K562 (cell line): Measurements from ENCODE around the gene FCRL4. TPM values are rescaled to one million over a fixed set of nuclear protein-coding genes. Genes with fewer than 3 reads are reported as not detected.
A peak's percentile ranks its signal among the peaks of the same experiment; 100 is the strongest.

Experiments used
- ATAC-seq: fragments of 200-7000 bp; cut with Tn5 transposase; 3 replicates; pipeline ENCODE4 v1.9.1; 2020; ENCODE audit warnings: moderate library complexity
- BruUV-seq: library from RNA; stranded (reverse); fragments of 400-500 nt; replicated peaks from 2 replicates; lab custom pipeline; 2021; lab: Mats Ljungman, UMichigan
- CTCF ChIA-PET: fragments of 300-600 bp; formaldehyde crosslinking; extraction: SDS; loops from one replicate; lab custom pipeline; 2021; ENCODE audit warnings: low intra/inter-chr PET ratio; lab: Yijun Ruan, JAX
- POLR2A ChIA-PET: fragments of 300-600, 350-650 bp; sonication (Branson Sonifier 250); formaldehyde crosslinking; extraction: SDS; loops from one replicate; lab custom pipeline; 2021; ENCODE audit warnings: antibody characterized with exemption, inconsistent platforms; lab: Yijun Ruan, JAX
- DNase-seq, 4 experiments: peaks; one replicate each; pipeline versions ENCODE4 v3.0.0 to v3.0.0-alpha.2; 2011 to 2018; ENCODE audit warnings: low spot score in 3 of 4, mixed read lengths in 3 of 4; ENCODE audit errors: extremely low read depth in 1 of 4
- FAIRE-seq: peaks from 2 replicates; lab custom pipeline; 2011; peaks lifted over from hg19 to GRCh38; lab: Jason Lieb, UNC
- H2AFZ ChIP-seq: 2 replicates; pipeline ENCODE4 v1.6.0; 2011; ENCODE audit warnings: low read depth, low read length, control low read depth, inconsistent platforms
- H3K27ac ChIP-seq: fragments of 200-600 bp; 3 replicates; pipeline ENCODE4 v1.8.0; 2011; ENCODE audit warnings: low read depth, mild to moderate bottlenecking, control low read depth, inconsistent platforms, low read length, moderate library complexity, mixed read lengths; ENCODE audit errors: extremely low read depth
- H3K27me3 ChIP-seq, 2 experiments: fragments of 300-600 bp in 1 of 2; 2 replicates in 1 of 2; 3 replicates in 1 of 2; pipeline versions ENCODE4 v1.6.0 to v1.8.0; 2011; ENCODE audit warnings: inconsistent platforms in 2 of 2, low read length in 2 of 2, mild to moderate bottlenecking in 1 of 2, mixed read lengths in 1 of 2, moderate library complexity in 1 of 2; ENCODE audit not compliant: control insufficient read depth in 2 of 2, insufficient read depth in 2 of 2
- H3K36me3 ChIP-seq: fragments of 300-600 bp; 3 replicates; pipeline ENCODE4 v1.8.0; 2011; ENCODE audit warnings: mild to moderate bottlenecking, low read length, inconsistent platforms; ENCODE audit not compliant: control insufficient read depth, insufficient read depth
- H3K4me1 ChIP-seq, 2 experiments: fragments of 200-600 bp in 1 of 2; replicated peaks in 1 of 2; 2 replicates in 1 of 2; 3 replicates in 1 of 2; pipeline versions ENCODE4 v1.5.1 to v1.8.0; 2011; ENCODE audit warnings: inconsistent platforms in 2 of 2, low read length in 2 of 2, mild to moderate bottlenecking in 1 of 2, mixed read lengths in 1 of 2, moderate library complexity in 1 of 2; ENCODE audit not compliant: control insufficient read depth in 2 of 2, insufficient read depth in 2 of 2
- H3K4me2 ChIP-seq: 2 replicates; pipeline ENCODE4 v1.6.1; 2011; ENCODE audit warnings: low read length, control low read depth, inconsistent platforms, mixed read lengths; ENCODE audit not compliant: insufficient read depth
- H3K4me3 ChIP-seq: fragments of 200-600 bp; sonication (generic), shearing (Covaris generic); 2 replicates; pipeline ENCODE4 v1.5.1; 2016; ENCODE audit warnings: control low read depth, inconsistent platforms
- H3K79me2 ChIP-seq: fragments of 200-600 bp; 3 replicates; pipeline ENCODE4 v1.8.0; 2011; ENCODE audit warnings: low read length, inconsistent platforms; ENCODE audit not compliant: control insufficient read depth, insufficient read depth
- H3K9ac ChIP-seq, 2 experiments: 2 replicates each; pipeline versions ENCODE4 v1.6.0 to v1.6.1; 2011; ENCODE audit warnings: low read depth in 2 of 2, low read length in 2 of 2, control low read depth in 1 of 2, inconsistent platforms in 1 of 2, mild to moderate bottlenecking in 1 of 2, mixed read lengths in 1 of 2; ENCODE audit not compliant: insufficient read depth in 1 of 2
- H3K9me1 ChIP-seq: one replicate; pipeline ENCODE4 v1.6.0; 2011; ENCODE audit warnings: inconsistent platforms, mild to moderate bottlenecking, low read length, moderate library complexity; ENCODE audit not compliant: control insufficient read depth, insufficient read depth
- H3K9me3 ChIP-seq: replicated peaks from 2 replicates; pipeline ENCODE4 v1.5.1; 2011; ENCODE audit warnings: low read depth, low read length, inconsistent platforms; ENCODE audit not compliant: control insufficient read depth, insufficient read depth
- H4K20me1 ChIP-seq: replicated peaks from 2 replicates; pipeline ENCODE4 v1.6.1; 2011; ENCODE audit warnings: low read length, inconsistent platforms, mixed read lengths; ENCODE audit not compliant: control insufficient read depth, insufficient read depth
- BRD4 ChIP-seq: fragments of 200-600 bp; sonication (generic); IDR thresholded peaks from 2 replicates; pipeline ENCODE4 v1.6.1; 2017; ENCODE audit warnings: inconsistent platforms
- CBFB ChIP-seq: sonication (generic); formaldehyde crosslinking; IDR thresholded peaks from 2 replicates; pipeline ENCODE4 v1.4.0; 2020; ENCODE audit warnings: mild to moderate bottlenecking, missing genetic modification reagents
- CCNT2 ChIP-seq: IDR thresholded peaks from 2 replicates; pipeline ENCODE4 v1.6.1; 2011; ENCODE audit warnings: borderline replicate concordance, low read depth, mild to moderate bottlenecking, moderate library complexity, mixed read lengths, low read length; ENCODE audit not compliant: insufficient read length; ENCODE audit errors: extremely low read depth
- ETV6 ChIP-seq, 3 experiments: fragments of 150-350 bp in 1 of 3; sonication (generic) in 1 of 3; formaldehyde crosslinking in 1 of 3; IDR thresholded peaks; 2 replicates each; pipeline versions ENCODE4 v1.6.1 to v1.8.0; 2014 to 2022; ENCODE audit warnings: borderline replicate concordance in 2 of 3, low read depth in 2 of 3, antibody characterized with exemption in 1 of 3, low read length in 1 of 3, mild to moderate bottlenecking in 1 of 3, missing genetic modification reagents in 1 of 3
- FOS ChIP-seq: IDR thresholded peaks from 3 replicates; pipeline ENCODE4 v1.6.1; 2011; ENCODE audit not compliant: insufficient read length; ENCODE audit errors: extremely low read depth
- JUND ChIP-seq, 2 experiments: IDR thresholded peaks; 2 replicates in 1 of 2; 3 replicates in 1 of 2; pipeline ENCODE4 v1.6.1; 2011; ENCODE audit warnings: borderline replicate concordance in 2 of 2, low read depth in 2 of 2, low read length in 2 of 2, improper control_type of control experiment in 1 of 2, missing biosample characterization in 1 of 2, missing genetic modification characterization in 1 of 2, missing genetic modification reagents in 1 of 2
- KLF16 ChIP-seq: IDR thresholded peaks from 2 replicates; pipeline ENCODE4 v1.6.1; 2016; ENCODE audit warnings: antibody characterized with exemption
- MAFG ChIP-seq: fragments of 450-650 bp; conservative IDR thresholded peaks from 2 replicates; pipeline ENCODE4 v1.6.1; 2016; ENCODE audit warnings: missing genetic modification characterization, missing compliant biosample characterization
- RBM15 ChIP-seq: fragments of 200-400 bp; formaldehyde crosslinking; IDR thresholded peaks from 2 replicates; pipeline ENCODE4 v1.6.1; 2018; ENCODE audit warnings: mild to moderate bottlenecking, low read length, moderate library complexity; ENCODE audit not compliant: insufficient read depth
- SNIP1 ChIP-seq: fragments of 450-650 bp; IDR thresholded peaks from 2 replicates; pipeline ENCODE4 v1.7.1; 2017; ENCODE audit warnings: low read depth, mild to moderate bottlenecking
- STAG1 ChIP-seq: sonication (generic); formaldehyde crosslinking; IDR thresholded peaks from 2 replicates; pipeline ENCODE4 v1.5.0; 2020; ENCODE audit warnings: missing genetic modification reagents, borderline replicate concordance
- SUPT5H ChIP-seq: fragments of 450-650 bp; IDR thresholded peaks from 2 replicates; pipeline ENCODE4 v1.6.1; 2016
- U2AF1 ChIP-seq: fragments of 200-400 bp; formaldehyde crosslinking; optimal IDR thresholded peaks from 2 replicates; pipeline ENCODE3; 2017; ENCODE audit warnings: mild to moderate bottlenecking, low read depth, low read length, moderate library complexity
- USF1 ChIP-seq: sonication (generic); formaldehyde crosslinking; IDR thresholded peaks from 2 replicates; pipeline ENCODE4 v1.9.0; 2022; ENCODE audit warnings: mild to moderate bottlenecking, missing genetic modification reagents
- YBX1 ChIP-seq: fragments of 450-650 bp; IDR thresholded peaks from 2 replicates; pipeline ENCODE4 v1.7.1; 2016; ENCODE audit warnings: mild to moderate bottlenecking
- ZFP36 ChIP-seq: fragments of 150-350 bp; IDR thresholded peaks from 2 replicates; pipeline ENCODE4 v1.6.1; 2018; ENCODE audit warnings: low read length, low read depth; ENCODE audit not compliant: partially characterized antibody
- ZNF133 ChIP-seq: fragments of 250-450 bp; sonication (Bioruptor Pico); IDR thresholded peaks from 2 replicates; pipeline ENCODE4 v1.4.0; 2020; ENCODE audit warnings: mild to moderate bottlenecking
- ZNF212 ChIP-seq: fragments of 450-650 bp; formaldehyde crosslinking; IDR thresholded peaks from 2 replicates; pipeline ENCODE4 v1.4.0; 2020; ENCODE audit warnings: mild to moderate bottlenecking
- ZNF561 ChIP-seq: fragments of 450-650 bp; formaldehyde crosslinking; conservative IDR thresholded peaks from 2 replicates; pipeline ENCODE4 v1.4.0; 2020; ENCODE audit warnings: mild to moderate bottlenecking, moderate library complexity
- WGBS: fragments of 100-300 bp; shearing (Covaris generic); methylation state at CpG from one replicate; pipeline ENCODE4 v1.1.6; 2016; ENCODE audit warnings: low coverage, mixed read lengths; ENCODE audit not compliant: insufficient coverage; ENCODE audit errors: missing lambda C conversion rate; 5-methylcytosine and 5-hydroxymethylcytosine counted together
- in situ Hi-C: fragments of 300-500 bp; cut with MboI; formaldehyde crosslinking; loops from 4 replicates; pipeline ENCODE4 v1.15.0; 2018; ENCODE audit warnings: inconsistent platforms, mixed read lengths
- intact Hi-C: fragments of 100-400 bp; cut with micrococcal nuclease; formaldehyde crosslinking; loops from 2 replicates; pipeline ENCODE4 v1.14.2; 2022
- polyA plus RNA-seq, 8 experiments: library from polyadenylated mRNA; depleted of rRNA in 4 of 8; stranded (reverse) in 5 of 8; unstranded in 3 of 8; fragments of >200 nt; fragmentation: Nextera tagmentation in 2 of 8; fragmentation: Illumina TruSeq in 1 of 8; extraction: Ambion mirVana in 2 of 8; extraction: Trizol in 1 of 8; gene quantifications; 2 replicates each; pipeline versions ENCODE4 v1.2.1 to v1.2.3, GENCODE V29; 2011 to 2014; ENCODE audit warnings: inconsistent platforms in 1 of 8, missing spikeins in 1 of 8
- total RNA-seq, 7 experiments: library from RNA; depleted of rRNA in 6 of 7; stranded (reverse); fragments of >200 nt in 6 of 7; fragmentation: Illumina TruSeq in 2 of 7; extraction: Trizol in 2 of 7; gene quantifications; 2 replicates each; pipeline versions ENCODE4 v1.2.1 to v1.2.3, GENCODE V29; 2011 to 2021; ENCODE audit warnings: low replicate concordance in 1 of 7
- TF ChIP-seq, protein P1 (sequence below): sonication (generic); formaldehyde crosslinking; IDR thresholded peaks from 2 replicates; pipeline ENCODE4 v1.8.0; 2022; ENCODE audit warnings: mild to moderate bottlenecking, missing genetic modification reagents, borderline replicate concordance

The FCRL4 gene
- total and polyA plus RNA-seq, 9 of the 15 experiments (the other 6 are each of a cell fraction or from before 2014, with no cell fraction given) = not detected

DNA sequence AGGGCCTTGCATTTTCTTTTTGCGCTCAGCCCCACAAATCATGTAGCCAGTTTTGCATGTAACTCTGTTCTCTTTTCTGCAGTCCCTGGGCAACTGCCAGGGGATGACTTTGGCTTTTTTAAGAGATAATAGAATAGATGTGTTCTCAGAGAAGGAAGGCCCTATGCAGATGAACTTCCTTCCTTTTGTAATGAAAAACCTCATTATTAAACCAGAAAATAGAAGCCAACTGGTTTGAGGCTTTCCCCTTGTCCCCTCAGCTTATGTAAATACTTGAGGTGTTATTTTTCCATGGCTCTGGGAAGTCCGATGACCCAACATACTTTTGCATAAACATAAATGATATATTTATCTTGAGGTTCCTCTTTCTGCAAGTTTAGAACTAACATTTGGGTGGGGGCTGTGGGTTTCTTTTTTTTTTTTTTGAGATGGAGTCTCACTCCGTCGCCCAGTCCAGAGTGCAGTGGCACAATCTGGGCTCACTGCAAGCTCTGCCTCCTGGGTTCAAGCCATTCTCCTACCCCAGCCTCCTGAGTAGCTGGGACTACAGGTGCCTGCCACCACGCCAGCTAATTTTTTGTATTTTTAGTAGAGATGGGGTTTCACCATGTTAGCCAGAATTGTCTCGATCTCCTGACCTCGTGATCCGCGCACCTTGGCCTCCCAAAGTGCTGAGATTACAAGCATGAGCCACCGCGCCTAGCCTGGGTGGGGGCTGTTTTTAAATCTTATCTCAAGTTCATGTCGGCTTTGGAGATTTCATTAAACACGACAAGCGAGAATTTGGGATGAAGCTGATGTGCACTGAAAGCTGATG lies 31.2 kb downstream of the FCRL4 start:
- Histone ChIP-seq H3K9ac (no peak overlapping the region), H2AFZ (no peak overlapping the region), H3K27me3 (no peaks in the 10 kb centered on the region; a peak in 4 of 5 replicates), H3K27ac (no peak overlapping the region), H3K79me2 (no peaks in the 10 kb centered on the region), H3K36me3 (no peaks in the 10 kb centered on the region), H3K4me2 (no peak overlapping the region), H3K4me1 (no peaks in the 10 kb centered on the region; a peak in 1 of 5 replicates), H3K9me1 (no peaks in the 10 kb centered on the region), H3K9me3 (no peaks in the 10 kb centered on the region), H4K20me1 (no peaks in the 10 kb centered on the region), H3K4me3 (no peak overlapping the region)
- CTCF ChIA-PET = interaction anchor here (0.6 kb wide), 1 partner anchor 396 kb away, joined by 5 read pairs; no protein-coding TSS in a partner anchor
- no TSS peak for BruUV-seq
- intact Hi-C loops (no loop called here), in situ Hi-C loops (no loop called here)
- no peak for ATAC-seq
- 1% methylated on average over 13 of the region's 14 CpGs for WGBS
- POLR2A ChIA-PET = no interaction called here
- no peak for DNase-seq
- FAIRE-seq = no peak
- no peak for TF ChIP-seq JUND (IDR thresholded peaks at IDR 0.05; ENCODE audit: borderline replicate concordance, low read depth, low read length)
- TF ChIP-seq JUND (tag; IDR thresholded peaks at IDR 0.05; ENCODE audit: borderline replicate concordance, low read depth, low read length) = no peak
- no peak for TF ChIP-seq ZNF133 (CRISPR knock-in tag)
- TF ChIP-seq ZFP36 = no peak
- TF ChIP-seq ZNF212 = no peak
- no peak for TF ChIP-seq KLF16
- peak; percentile 44; the same call in 1 of the 2 replicates for TF ChIP-seq MAFG (tag)
- TF ChIP-seq ZNF561 (CRISPR knock-in tag) = no peak
- no peak for TF ChIP-seq USF1 (CRISPR knock-in tag)
- no peak for TF ChIP-seq CBFB
- TF ChIP-seq CCNT2 = no peak
- TF ChIP-seq, protein P1, sequence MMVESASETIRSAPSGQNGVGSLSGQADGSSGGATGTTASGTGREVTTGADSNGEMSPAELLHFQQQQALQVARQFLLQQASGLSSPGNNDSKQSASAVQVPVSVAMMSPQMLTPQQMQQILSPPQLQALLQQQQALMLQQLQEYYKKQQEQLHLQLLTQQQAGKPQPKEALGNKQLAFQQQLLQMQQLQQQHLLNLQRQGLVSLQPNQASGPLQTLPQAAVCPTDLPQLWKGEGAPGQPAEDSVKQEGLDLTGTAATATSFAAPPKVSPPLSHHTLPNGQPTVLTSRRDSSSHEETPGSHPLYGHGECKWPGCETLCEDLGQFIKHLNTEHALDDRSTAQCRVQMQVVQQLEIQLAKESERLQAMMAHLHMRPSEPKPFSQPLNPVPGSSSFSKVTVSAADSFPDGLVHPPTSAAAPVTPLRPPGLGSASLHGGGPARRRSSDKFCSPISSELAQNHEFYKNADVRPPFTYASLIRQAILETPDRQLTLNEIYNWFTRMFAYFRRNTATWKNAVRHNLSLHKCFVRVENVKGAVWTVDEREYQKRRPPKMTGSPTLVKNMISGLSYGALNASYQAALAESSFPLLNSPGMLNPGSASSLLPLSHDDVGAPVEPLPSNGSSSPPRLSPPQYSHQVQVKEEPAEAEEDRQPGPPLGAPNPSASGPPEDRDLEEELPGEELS (CRISPR knock-in tag) = no peak
- TF ChIP-seq FOS = no peak
- no peak for TF ChIP-seq SUPT5H
- no peak for TF ChIP-seq YBX1
- TF ChIP-seq RBM15 = no peak
- TF ChIP-seq STAG1 = no peak
- TF ChIP-seq SNIP1 = no peak
- no peak for TF ChIP-seq U2AF1
- no peak for TF ChIP-seq BRD4
- TF ChIP-seq ETV6 (IDR thresholded peaks at IDR 0.05; ENCODE audit: borderline replicate concordance in 1 of 2, low read depth in 2 of 2, low read length in 1 of 2) = no peak
- TF ChIP-seq ETV6 (CRISPR knock-in tag; IDR thresholded peaks at IDR 0.05; ENCODE audit: borderline replicate concordance) = no peak
